Measurements from ENCODE around the gene TMEM184A. TPM values are rescaled to one million over a fixed set of nuclear protein-coding genes. Genes with fewer than 3 reads are reported as not detected.

Gene TMEM184A
- total and polyA plus RNA-seq, 2 of the 13 experiments (the other 11 are each of a cell fraction or from before 2014, with no cell fraction given) = 9.5 to 20.4 TPM

DNA sequence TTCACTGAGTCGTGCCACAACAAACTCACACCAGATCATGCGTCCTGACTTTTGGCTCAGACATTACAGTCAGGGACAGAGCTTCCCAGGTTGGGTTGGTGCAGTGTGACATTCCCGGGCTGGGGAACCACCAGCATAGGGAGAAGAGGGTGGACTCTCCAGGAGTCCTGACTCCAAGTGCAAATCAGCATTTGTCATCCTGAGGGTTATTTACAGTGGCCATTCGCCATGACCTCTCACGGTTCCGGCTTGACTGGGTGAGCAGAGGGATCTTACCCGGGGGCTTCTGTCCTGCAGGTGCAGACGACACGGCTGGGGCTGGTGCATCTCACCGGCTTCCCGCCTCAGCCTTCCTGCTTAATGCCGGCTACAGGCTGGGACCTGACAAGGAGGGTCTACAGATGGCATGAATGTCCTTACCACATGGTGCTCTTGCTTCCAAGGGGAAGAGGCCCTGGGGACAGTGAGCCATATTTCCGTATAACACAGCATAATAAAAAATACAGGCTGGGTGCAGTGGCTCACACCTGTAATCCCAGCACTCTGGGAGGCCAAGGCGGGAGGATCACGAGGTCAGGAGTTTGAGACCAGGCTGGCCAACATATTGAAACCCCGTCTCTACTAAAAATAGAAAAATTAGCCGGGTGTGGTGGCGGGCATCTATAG is 39.3 kb downstream of the TMEM184A start (continued):
- TF ChIP-seq SAP130 (CRISPR knock-in tag; IDR thresholded peaks at IDR 0.05; ENCODE audit: low read depth) (peak; percentile 62), ZNF713 (CRISPR knock-in tag; IDR thresholded peaks at IDR 0.05) (no peak), FOXA1 (IDR thresholded peaks at IDR 0.05) (no peak), FOXA1 (CRISPR knock-in tag; IDR thresholded peaks at IDR 0.05) (peak; percentile 51), LCORL (IDR thresholded peaks at IDR 0.05) (no peak), LCORL (CRISPR knock-in tag; IDR thresholded peaks at IDR 0.05) (peak; percentile 16; the same call in 1 of the 2 replicates), RARA (CRISPR knock-in tag; IDR thresholded peaks at IDR 0.05) (peak; percentile 66; the same call in 1 of the 2 replicates), HDAC2 (CRISPR knock-in tag; IDR thresholded peaks at IDR 0.05) (0 out of 2 replicates have a peak, but pooled peaks have one; percentile 15), ELF3 (CRISPR knock-in tag; IDR thresholded peaks at IDR 0.05) (peak; percentile 44), CCAR2 (optimal IDR thresholded peaks at IDR 0.05; ENCODE audit: low read depth, low read length) (no peak), ZBTB7A (CRISPR knock-in tag; IDR thresholded peaks at IDR 0.05) (0 out of 2 replicates have a peak, but pooled peaks have one; percentile 25), FOXP1 (IDR thresholded peaks at IDR 0.05) (no peak), FOXP1 (CRISPR knock-in tag; IDR thresholded peaks at IDR 0.05) (peak; percentile 11; the same call in 1 of the 2 replicates), ETV5 (CRISPR knock-in tag; IDR thresholded peaks at IDR 0.05; ENCODE audit: borderline replicate concordance) (peak; percentile 44; the same call in 1 of the 2 replicates), MED1 (CRISPR knock-in tag; IDR thresholded peaks at IDR 0.05) (peak; percentile 57), ZNF292 (CRISPR knock-in tag; IDR thresholded peaks at IDR 0.05; ENCODE audit: borderline replicate concordance, low read depth) (no peak), MTF1 (CRISPR knock-in tag; IDR thresholded peaks at IDR 0.05) (no peak), ZNF251 (CRISPR knock-in tag; IDR thresholded peaks at IDR 0.05) (no peak), MAFK (conservative IDR thresholded peaks at IDR 0.05 in 1 of 2, IDR thresholded peaks at IDR 0.05 in 1 of 2; ENCODE audit: low read length in 2 of 2) (peak in 1 of 2 experiments; percentile 24; a peak in 2 of 4 replicates)
- TF ChIP-seq, protein P1, sequence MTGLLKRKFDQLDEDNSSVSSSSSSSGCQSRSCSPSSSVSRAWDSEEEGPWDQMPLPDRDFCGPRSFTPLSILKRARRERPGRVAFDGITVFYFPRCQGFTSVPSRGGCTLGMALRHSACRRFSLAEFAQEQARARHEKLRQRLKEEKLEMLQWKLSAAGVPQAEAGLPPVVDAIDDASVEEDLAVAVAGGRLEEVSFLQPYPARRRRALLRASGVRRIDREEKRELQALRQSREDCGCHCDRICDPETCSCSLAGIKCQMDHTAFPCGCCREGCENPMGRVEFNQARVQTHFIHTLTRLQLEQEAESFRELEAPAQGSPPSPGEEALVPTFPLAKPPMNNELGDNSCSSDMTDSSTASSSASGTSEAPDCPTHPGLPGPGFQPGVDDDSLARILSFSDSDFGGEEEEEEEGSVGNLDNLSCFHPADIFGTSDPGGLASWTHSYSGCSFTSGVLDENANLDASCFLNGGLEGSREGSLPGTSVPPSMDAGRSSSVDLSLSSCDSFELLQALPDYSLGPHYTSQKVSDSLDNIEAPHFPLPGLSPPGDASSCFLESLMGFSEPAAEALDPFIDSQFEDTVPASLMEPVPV (CRISPR knock-in tag; IDR thresholded peaks at IDR 0.05) = peak; percentile 49; the same call in 1 of the 2 replicates
- TF ChIP-seq, protein P2, sequence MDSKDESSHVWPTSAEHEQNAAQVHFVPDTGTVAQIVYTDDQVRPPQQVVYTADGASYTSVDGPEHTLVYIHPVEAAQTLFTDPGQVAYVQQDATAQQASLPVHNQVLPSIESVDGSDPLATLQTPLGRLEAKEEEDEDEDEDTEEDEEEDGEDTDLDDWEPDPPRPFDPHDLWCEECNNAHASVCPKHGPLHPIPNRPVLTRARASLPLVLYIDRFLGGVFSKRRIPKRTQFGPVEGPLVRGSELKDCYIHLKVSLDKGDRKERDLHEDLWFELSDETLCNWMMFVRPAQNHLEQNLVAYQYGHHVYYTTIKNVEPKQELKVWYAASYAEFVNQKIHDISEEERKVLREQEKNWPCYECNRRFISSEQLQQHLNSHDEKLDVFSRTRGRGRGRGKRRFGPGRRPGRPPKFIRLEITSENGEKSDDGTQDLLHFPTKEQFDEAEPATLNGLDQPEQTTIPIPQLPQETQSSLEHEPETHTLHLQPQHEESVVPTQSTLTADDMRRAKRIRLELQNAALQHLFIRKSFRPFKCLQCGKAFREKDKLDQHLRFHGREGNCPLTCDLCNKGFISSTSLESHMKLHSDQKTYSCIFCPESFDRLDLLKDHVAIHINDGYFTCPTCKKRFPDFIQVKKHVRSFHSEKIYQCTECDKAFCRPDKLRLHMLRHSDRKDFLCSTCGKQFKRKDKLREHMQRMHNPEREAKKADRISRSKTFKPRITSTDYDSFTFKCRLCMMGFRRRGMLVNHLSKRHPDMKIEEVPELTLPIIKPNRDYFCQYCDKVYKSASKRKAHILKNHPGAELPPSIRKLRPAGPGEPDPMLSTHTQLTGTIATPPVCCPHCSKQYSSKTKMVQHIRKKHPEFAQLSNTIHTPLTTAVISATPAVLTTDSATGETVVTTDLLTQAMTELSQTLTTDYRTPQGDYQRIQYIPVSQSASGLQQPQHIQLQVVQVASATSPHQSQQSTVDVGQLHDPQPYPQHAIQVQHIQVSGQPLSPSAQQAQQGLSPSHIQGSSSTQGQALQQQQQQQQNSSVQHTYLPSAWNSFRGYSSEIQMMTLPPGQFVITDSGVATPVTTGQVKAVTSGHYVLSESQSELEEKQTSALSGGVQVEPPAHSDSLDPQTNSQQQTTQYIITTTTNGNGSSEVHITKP (CRISPR knock-in tag; IDR thresholded peaks at IDR 0.05; ENCODE audit: low read depth) = peak; percentile 28; the same call in 1 of the 2 replicates
- TF ChIP-seq, protein P3, sequence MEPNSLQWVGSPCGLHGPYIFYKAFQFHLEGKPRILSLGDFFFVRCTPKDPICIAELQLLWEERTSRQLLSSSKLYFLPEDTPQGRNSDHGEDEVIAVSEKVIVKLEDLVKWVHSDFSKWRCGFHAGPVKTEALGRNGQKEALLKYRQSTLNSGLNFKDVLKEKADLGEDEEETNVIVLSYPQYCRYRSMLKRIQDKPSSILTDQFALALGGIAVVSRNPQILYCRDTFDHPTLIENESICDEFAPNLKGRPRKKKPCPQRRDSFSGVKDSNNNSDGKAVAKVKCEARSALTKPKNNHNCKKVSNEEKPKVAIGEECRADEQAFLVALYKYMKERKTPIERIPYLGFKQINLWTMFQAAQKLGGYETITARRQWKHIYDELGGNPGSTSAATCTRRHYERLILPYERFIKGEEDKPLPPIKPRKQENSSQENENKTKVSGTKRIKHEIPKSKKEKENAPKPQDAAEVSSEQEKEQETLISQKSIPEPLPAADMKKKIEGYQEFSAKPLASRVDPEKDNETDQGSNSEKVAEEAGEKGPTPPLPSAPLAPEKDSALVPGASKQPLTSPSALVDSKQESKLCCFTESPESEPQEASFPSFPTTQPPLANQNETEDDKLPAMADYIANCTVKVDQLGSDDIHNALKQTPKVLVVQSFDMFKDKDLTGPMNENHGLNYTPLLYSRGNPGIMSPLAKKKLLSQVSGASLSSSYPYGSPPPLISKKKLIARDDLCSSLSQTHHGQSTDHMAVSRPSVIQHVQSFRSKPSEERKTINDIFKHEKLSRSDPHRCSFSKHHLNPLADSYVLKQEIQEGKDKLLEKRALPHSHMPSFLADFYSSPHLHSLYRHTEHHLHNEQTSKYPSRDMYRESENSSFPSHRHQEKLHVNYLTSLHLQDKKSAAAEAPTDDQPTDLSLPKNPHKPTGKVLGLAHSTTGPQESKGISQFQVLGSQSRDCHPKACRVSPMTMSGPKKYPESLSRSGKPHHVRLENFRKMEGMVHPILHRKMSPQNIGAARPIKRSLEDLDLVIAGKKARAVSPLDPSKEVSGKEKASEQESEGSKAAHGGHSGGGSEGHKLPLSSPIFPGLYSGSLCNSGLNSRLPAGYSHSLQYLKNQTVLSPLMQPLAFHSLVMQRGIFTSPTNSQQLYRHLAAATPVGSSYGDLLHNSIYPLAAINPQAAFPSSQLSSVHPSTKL (CRISPR knock-in tag; IDR thresholded peaks at IDR 0.05) = 0 out of 2 replicates have a peak, but pooled peaks have one; percentile 16

Measured in HepG2 (cell line).